ENCODE measurements around the gene HCRT. TPM values are rescaled to one million over a fixed set of nuclear protein-coding genes. Genes with fewer than 3 reads are reported as not detected.

Gene HCRT
- total and polyA plus RNA-seq, 2 of the 8 experiments (the other 6 are each of a cell fraction or from before 2014, with no cell fraction given) = not detected

DNA sequence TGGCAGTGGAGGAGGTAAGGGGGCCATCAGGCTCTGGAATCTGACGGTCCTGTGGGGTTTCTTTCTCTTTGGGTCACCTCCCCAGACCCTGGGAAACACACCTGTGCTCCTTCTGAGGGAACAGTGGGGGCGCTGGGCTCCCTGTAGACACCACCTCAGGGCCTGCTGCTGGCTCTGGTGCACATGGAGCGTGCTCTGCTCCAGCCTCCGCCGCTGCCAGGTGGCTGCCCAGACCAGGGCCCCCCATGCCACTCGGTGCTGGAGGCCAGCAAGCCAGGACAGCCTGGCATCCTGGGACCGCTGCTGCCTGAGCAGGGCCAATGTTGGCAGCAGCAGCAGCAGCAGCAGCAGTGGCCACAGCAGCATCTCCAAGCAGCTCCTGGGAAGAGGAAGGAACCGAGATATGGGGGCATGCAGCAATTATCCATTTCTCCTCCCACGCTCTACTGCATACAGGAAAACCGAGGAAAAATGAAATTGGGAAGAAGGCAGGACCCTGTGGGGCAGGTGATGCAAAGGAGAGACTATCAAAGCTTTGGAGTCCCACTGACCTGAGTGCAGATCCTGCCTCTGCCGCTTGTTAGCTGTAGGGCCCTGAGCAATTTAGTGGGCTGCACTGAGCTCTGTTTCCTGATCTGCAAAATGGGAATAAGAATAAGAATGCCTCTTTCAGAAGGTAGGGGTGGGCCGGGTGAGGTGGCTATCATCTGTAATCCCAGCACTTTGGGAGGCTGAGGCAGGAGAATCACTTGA lies 8.1 kb upstream of the HCRT start:
- Histone ChIP-seq H3K23ac (ENCODE audit: insufficient read length) (no peak overlapping the region), H3K4ac (replicated peaks; ENCODE audit: insufficient read length, low read depth, low read length) (no peak overlapping the region), H2AK5ac (ENCODE audit: low read depth, low read length) (no peak overlapping the region), H3K79me1 (ENCODE audit: low read depth, low read length) (no peaks in the 10 kb centered on the region), H3K14ac (ENCODE audit: insufficient read length) (no peak overlapping the region), H3K79me2 (ENCODE audit: control insufficient read depth in 1 of 2, insufficient read depth in 2 of 2, low read length in 2 of 2) (no peaks in the 10 kb centered on the region), H3K56ac (replicated peaks; ENCODE audit: insufficient read length, low read depth, low read length) (no peak overlapping the region), H2BK15ac (ENCODE audit: low read length) (no peak overlapping the region), H3K4me1 (replicated peaks in 1 of 4; ENCODE audit: control insufficient read depth in 3 of 4, insufficient read depth in 4 of 4, low read length in 3 of 4) (peaks cover 0 to 4% (median 3%) of the 10 kb centered on the region in 4 experiments; a peak in 5 of 7 replicates), H4K8ac (ENCODE audit: extremely low read depth, insufficient read depth, low read length) (peak overlapping the region; percentile 65; the same call in 1 of the 2 replicates), H2AFZ (ENCODE audit: low read length) (no peak overlapping the region), H2BK120ac (replicated peaks; ENCODE audit: low read depth, low read length) (no peak overlapping the region), H3K27ac (ENCODE audit: low read depth, low read length) (no peak overlapping the region), H4K20me1 (replicated peaks in 1 of 2; ENCODE audit: control insufficient read depth in 1 of 2, insufficient read depth in 2 of 2, low read length in 2 of 2) (peaks cover 0 to 1% of the 10 kb centered on the region in 2 experiments), H3K9me3 (ENCODE audit: insufficient read depth in 2 of 2, low read depth in 1 of 2, low read length in 1 of 2) (no peaks in the 10 kb centered on the region), H3K18ac (ENCODE audit: extremely low read depth, low read length) (no peak overlapping the region), H2BK5ac (ENCODE audit: low read depth, low read length) (0 out of 2 replicates have a peak overlapping the region, but pooled peaks have one; percentile 24), H4K91ac (replicated peaks; ENCODE audit: insufficient read length, low read length) (no peak overlapping the region), H2BK20ac (ENCODE audit: low read length) (0 out of 2 replicates have a peak overlapping the region, but pooled peaks have one; percentile 18), H3K27me3 (replicated peaks in 1 of 4; ENCODE audit: control insufficient read depth in 3 of 4, extremely low read depth in 1 of 4, insufficient read depth in 3 of 4, low read length in 3 of 4) (no peaks in the 10 kb centered on the region), H3K36me3 (ENCODE audit: control insufficient read depth in 2 of 4, insufficient read depth in 4 of 4, low read length in 3 of 4) (no peaks in the 10 kb centered on the region), H4K5ac (ENCODE audit: insufficient read length, low read depth, low read length) (no peak overlapping the region), H3K9ac (replicated peaks in 1 of 4; ENCODE audit: extremely low read depth in 1 of 4, low read depth in 3 of 4, low read length in 3 of 4) (no peak overlapping the region), H3K23me2 (ENCODE audit: low read depth, low read length) (no peaks in the 10 kb centered on the region), H3K4me3 (ENCODE audit: extremely low read depth in 1 of 4, insufficient read depth in 2 of 4, low read depth in 3 of 4, low read length in 4 of 4) (no peak overlapping the region), H3K4me2 (ENCODE audit: insufficient read depth in 1 of 2, low read depth in 2 of 2, low read length in 2 of 2) (peak overlapping the region in 1 of 2 experiments; percentile 58; a peak in 1 of 4 replicates), H2BK12ac (ENCODE audit: low read depth, low read length) (peak overlapping the region; percentile 13; the same call in 1 of the 2 replicates)
- TF ChIP-seq ASH2L (IDR thresholded peaks at IDR 0.05; ENCODE audit: low read length) = no peak
- TF ChIP-seq HDAC2 (IDR thresholded peaks at IDR 0.05; ENCODE audit: borderline replicate concordance in 1 of 2, low read depth in 2 of 2, low read length in 2 of 2) = no peak
- TF ChIP-seq NRF1 (IDR thresholded peaks at IDR 0.05; ENCODE audit: low read depth, low read length) = no peak
- no peak for TF ChIP-seq JUN (IDR thresholded peaks at IDR 0.05; ENCODE audit: low read depth, low read length)
- TF ChIP-seq SP1 (IDR thresholded peaks at IDR 0.05; ENCODE audit: low read depth, low read length) = no peak
- no peak for TF ChIP-seq CHD2 (IDR thresholded peaks at IDR 0.05; ENCODE audit: low read length)
- no peak for TF ChIP-seq MAX (IDR thresholded peaks at IDR 0.05)
- 91% methylated on average over 12 of the region's 12 CpGs; no CpG with 5 or more reads in 1 of the 2 experiments for WGBS, 2 experiments (ENCODE audit: extremely low coverage in 1 of 2, insufficient coverage in 1 of 2, insufficient read length in 1 of 2, insufficient replicate concordance in 2 of 2, low coverage in 1 of 2, low lambda C conversion rate in 2 of 2, missing lambda C conversion rate in 1 of 2)
- ChIA-PET POLR2A (ENCODE audit: partially characterized antibody) (interaction anchor here (2.5 kb wide), 1 partner anchor 9 kb away, joined by 7 read pairs; no protein-coding TSS in a partner anchor), CTCF (ENCODE audit: partially characterized antibody) (interaction anchor here (0.6 to 2.3 kb wide), 13 partner anchors 8 to 210 kb away, joined by 3 to 9 read pairs (median 4); partner anchors contain the start of genes HSPB9 and KAT2A)
- FAIRE-seq = no peak
- DNase-seq (ENCODE audit: low read depth in 1 of 2, low spot score in 2 of 2) = no peak

All from H1 (cell line).